Tibial artery (tissue), 4 donors: ENCODE measurements around the gene ABHD15.

Experiments used
- DNase-seq, 2 donors: peaks; one replicate each; pipeline ENCODE4 v3.0.0-alpha.2; 2019
- H3K27ac ChIP-seq, 2 donors: fragments of 200-600 bp; sonication (generic) in 1 of 2; 1 replicate in 1 of 2; 2 replicates in 1 of 2; pipeline ENCODE4 v1.5.1; 2018 to 2019; ENCODE audit warnings: mild to moderate bottlenecking in 1 of 2
- H3K27me3 ChIP-seq, 2 donors: fragments of 200-600 bp; sonication (generic) in 1 of 2; one replicate each; pipeline versions ENCODE4 v1.5.1 to v1.6.0; 2016 to 2019
- H3K36me3 ChIP-seq, 3 donors: fragments of 200-600 bp; sonication (generic) in 2 of 3; one replicate each; pipeline ENCODE4 v1.5.1; 2016 to 2019; ENCODE audit warnings: mild to moderate bottlenecking in 2 of 3
- H3K4me1 ChIP-seq, 4 donors: fragments of 200-600 bp; sonication (generic) in 2 of 4; 1 replicate in 3 of 4; 2 replicates in 1 of 4; pipeline ENCODE4 v1.5.1; 2016 to 2019
- H3K4me3 ChIP-seq, 2 donors: fragments of 200-600 bp; sonication (generic) in 1 of 2; 1 replicate in 1 of 2; 2 replicates in 1 of 2; pipeline ENCODE4 v1.5.1; 2018 to 2019; ENCODE audit warnings: mild to moderate bottlenecking in 2 of 2
- H3K9me3 ChIP-seq, 3 donors: fragments of 200-600 bp; sonication (generic) in 1 of 3; one replicate each; pipeline ENCODE4 v1.5.1; 2016 to 2019
- intact Hi-C: fragments of 100-400 bp; cut with DNase I; formaldehyde crosslinking; loops from one replicate; pipeline ENCODE4 v1.15.0; 2023; ENCODE audit warnings: low total_unique reads
- TF ChIP-seq, protein P1 (sequence below), 2 experiments: fragments of 200-600 bp in 1 of 2; fragments of 450-650 bp in 1 of 2; IDR thresholded peaks; one replicate each; pipeline ENCODE4 v1.5.1; 2017 to 2019; ENCODE audit warnings: antibody characterized with exemption in 2 of 2, mild to moderate bottlenecking in 1 of 2, moderate library complexity in 1 of 2

ABHD15 gene

DNA sequence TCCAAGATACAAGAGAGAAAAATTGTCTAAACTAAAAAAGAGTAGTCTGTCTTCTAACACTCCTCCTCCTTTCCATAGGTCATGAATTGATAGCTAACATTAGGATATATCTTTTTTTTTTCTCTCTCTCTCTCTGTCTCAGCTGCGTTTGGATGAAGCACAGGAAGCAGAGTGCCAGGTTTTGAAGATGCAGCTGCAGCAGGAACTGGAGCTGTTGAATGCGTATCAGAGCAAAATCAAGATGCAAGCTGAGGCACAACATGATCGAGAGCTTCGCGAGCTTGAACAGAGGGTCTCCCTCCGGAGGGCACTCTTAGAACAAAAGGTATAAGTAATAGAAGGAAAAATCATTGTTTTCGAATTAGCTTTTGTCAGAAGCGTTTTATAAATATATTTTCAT, 32.9 kb downstream of the ABHD15 start:
- H3K36me3 ChIP-seq, result peaks cover 32 to 86% (median 49%) of the 10 kb centered on the region in 3 donors
- H3K4me1 ChIP-seq, result no peaks in the 10 kb centered on the region
- DNase-seq, result no peak
- no peaks in the 10 kb centered on the region for H3K9me3 ChIP-seq
- TF ChIP-seq, protein P1, sequence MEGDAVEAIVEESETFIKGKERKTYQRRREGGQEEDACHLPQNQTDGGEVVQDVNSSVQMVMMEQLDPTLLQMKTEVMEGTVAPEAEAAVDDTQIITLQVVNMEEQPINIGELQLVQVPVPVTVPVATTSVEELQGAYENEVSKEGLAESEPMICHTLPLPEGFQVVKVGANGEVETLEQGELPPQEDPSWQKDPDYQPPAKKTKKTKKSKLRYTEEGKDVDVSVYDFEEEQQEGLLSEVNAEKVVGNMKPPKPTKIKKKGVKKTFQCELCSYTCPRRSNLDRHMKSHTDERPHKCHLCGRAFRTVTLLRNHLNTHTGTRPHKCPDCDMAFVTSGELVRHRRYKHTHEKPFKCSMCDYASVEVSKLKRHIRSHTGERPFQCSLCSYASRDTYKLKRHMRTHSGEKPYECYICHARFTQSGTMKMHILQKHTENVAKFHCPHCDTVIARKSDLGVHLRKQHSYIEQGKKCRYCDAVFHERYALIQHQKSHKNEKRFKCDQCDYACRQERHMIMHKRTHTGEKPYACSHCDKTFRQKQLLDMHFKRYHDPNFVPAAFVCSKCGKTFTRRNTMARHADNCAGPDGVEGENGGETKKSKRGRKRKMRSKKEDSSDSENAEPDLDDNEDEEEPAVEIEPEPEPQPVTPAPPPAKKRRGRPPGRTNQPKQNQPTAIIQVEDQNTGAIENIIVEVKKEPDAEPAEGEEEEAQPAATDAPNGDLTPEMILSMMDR (IDR thresholded peaks at IDR 0.05), result no peak
- intact Hi-C loops, result no loop called here
- no peaks in the 10 kb centered on the region for H3K27me3 ChIP-seq
- no peak overlapping the region for H3K27ac ChIP-seq
- H3K4me3 ChIP-seq, result no peak overlapping the region

DNA sequence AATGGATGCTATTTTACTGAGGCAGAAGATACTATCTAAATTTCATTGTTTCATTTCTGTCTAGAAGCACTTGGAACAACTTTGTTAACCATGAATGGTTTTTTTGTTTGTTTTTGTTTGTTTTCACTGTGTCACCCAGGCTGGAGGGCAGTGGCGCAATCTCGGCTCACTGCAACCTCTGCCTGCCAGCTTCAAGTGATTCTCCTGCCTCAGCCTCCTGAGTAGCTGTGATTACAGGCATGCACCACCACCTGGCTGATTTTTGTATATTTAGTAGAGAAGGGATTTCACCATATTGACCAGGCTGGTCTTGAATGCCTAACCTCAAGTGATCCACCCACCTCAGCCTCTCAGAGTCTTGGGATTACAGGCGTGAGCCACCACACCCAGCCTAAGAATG, 40.5 kb downstream of the ABHD15 start:
- intact Hi-C loops, result no loop called here
- DNase-seq, result no peak
- Histone ChIP-seq H3K4me3 (no peak overlapping the region), H3K9me3 (no peaks in the 10 kb centered on the region), H3K36me3 (peaks cover 37 to 90% (median 55%) of the 10 kb centered on the region in 3 donors), H3K4me1 (no peaks in the 10 kb centered on the region), H3K27me3 (no peaks in the 10 kb centered on the region), H3K27ac (no peak overlapping the region)
- TF ChIP-seq, protein P1 (IDR thresholded peaks at IDR 0.05), result no peak

DNA sequence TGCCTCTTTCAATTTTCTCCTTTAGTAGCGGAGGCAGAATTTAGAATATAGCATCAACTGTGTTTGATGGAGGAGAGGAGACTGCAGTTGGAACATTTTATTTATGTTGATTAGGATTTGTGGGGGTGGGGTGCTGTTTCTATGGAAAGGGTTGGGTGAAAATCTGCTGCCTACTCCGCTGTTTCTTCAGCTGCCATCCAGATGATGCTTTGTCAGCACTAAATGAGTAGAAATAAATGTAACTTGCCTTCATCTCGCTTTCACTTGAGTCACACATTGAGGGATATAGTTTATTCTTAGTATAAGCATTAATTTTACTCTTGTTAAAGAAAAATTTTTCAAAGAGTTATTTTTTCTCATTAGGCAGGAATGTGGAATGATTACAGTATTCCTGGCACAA, 42.1 kb downstream of the ABHD15 start:
- no peak overlapping the region for H3K4me3 ChIP-seq
- intact Hi-C loops, result no loop called here
- H3K9me3 ChIP-seq, result no peaks in the 10 kb centered on the region
- no peak overlapping the region for H3K27ac ChIP-seq
- TF ChIP-seq, protein P1 (IDR thresholded peaks at IDR 0.05), result no peak
- no peaks in the 10 kb centered on the region for H3K27me3 ChIP-seq
- H3K36me3 ChIP-seq, result peaks cover 39 to 91% (median 55%) of the 10 kb centered on the region in 3 donors
- no peaks in the 10 kb centered on the region for H3K4me1 ChIP-seq
- no peak for DNase-seq

DNA sequence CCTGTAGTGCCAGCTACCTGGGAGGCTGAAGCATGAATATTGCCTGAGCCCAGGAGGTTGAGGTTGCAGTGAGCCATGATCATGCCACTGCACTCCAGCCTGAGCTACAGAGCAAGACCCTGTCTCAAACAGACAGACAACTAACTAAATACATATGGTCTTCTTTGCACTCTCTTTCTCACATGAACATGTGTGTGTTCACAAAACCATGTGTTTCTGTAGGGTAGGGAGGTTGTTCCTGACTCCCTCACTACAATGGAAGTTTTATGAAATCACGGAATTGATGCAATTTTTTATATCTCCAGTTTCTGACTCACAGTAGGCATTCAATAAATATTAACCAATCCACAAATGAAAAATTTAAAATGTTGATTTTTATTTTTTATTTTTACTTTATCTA, 48.5 kb downstream of the ABHD15 start:
- intact Hi-C loops, result no loop called here
- Histone ChIP-seq H3K36me3 (peaks cover 54 to 98% (median 82%) of the 10 kb centered on the region in 3 donors), H3K4me3 (no peak overlapping the region), H3K27ac (no peak overlapping the region), H3K27me3 (no peaks in the 10 kb centered on the region), H3K9me3 (no peaks in the 10 kb centered on the region), H3K4me1 (no peaks in the 10 kb centered on the region)
- no peak for DNase-seq
- TF ChIP-seq, protein P1 (IDR thresholded peaks at IDR 0.05), result no peak

DNA sequence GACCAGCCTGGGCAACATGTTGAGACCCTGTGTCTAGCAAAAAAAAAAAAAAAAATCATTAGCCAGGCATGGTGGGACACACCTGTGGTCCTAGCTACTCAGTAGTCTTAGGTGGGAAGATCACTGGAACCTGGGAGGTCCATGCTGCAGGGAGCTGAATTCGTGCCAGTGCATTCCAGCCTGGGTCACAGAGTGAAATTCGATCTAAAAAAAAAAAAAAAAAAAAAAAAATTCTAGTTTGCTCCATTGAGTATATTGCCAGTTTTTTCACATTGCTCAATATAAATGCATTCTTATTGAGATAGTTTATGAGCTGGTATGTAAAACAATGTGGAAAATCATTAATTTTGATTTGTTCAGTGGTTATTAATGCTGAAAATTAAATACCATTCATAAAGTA, 52.0 kb downstream of the ABHD15 start:
- no peak overlapping the region for H3K4me3 ChIP-seq
- DNase-seq, result no peak
- intact Hi-C loops, result no loop called here
- H3K4me1 ChIP-seq, result no peaks in the 10 kb centered on the region
- H3K27ac ChIP-seq, result no peak overlapping the region
- H3K27me3 ChIP-seq, result no peaks in the 10 kb centered on the region
- TF ChIP-seq, protein P1 (IDR thresholded peaks at IDR 0.05), result no peak
- no peaks in the 10 kb centered on the region for H3K9me3 ChIP-seq
- peaks cover 62 to 91% (median 83%) of the 10 kb centered on the region in 3 donors for H3K36me3 ChIP-seq

DNA sequence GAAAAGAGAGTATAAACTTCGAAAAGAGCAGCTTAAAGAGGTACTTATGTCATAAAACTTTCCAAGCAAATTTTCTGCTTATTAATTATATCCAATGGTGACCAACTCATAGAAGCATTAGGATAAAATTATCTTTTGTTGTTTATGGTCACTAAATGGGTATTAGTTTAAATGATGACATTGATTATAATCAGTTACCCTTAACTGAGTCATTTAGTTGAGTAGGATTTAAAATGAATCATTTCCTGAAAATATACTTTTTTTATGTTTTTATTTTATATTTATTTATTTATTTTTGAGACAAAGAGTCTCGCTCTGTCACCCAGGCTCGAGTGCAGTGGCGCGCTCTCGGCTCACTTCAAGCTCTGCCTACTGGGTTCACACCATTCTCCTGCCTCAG, 55.9 kb downstream of the ABHD15 start:
- TF ChIP-seq, protein P1 (IDR thresholded peaks at IDR 0.05), result no peak
- Histone ChIP-seq H3K4me3 (no peak overlapping the region), H3K36me3 (peaks cover 38 to 72% (median 61%) of the 10 kb centered on the region in 3 donors), H3K9me3 (no peaks in the 10 kb centered on the region), H3K27ac (no peak overlapping the region), H3K4me1 (no peaks in the 10 kb centered on the region), H3K27me3 (no peaks in the 10 kb centered on the region)
- intact Hi-C loops, result no loop called here
- DNase-seq, result no peak
